HG03139 (cell line): Measurements from ENCODE around the gene POLR2E.
"Not testable (repeated sequence)": the region's sequence is repeated elsewhere in the genome, so short reads cannot be mapped to it uniquely, and the experiment has no call there.

Experiments
- ATAC-seq: cut with Tn5 transposase; IDR thresholded peaks from one replicate; pipeline ENCODE4 v1.9.1; 2021; ENCODE audit not compliant: unreplicated experiment

The POLR2E gene

DNA sequence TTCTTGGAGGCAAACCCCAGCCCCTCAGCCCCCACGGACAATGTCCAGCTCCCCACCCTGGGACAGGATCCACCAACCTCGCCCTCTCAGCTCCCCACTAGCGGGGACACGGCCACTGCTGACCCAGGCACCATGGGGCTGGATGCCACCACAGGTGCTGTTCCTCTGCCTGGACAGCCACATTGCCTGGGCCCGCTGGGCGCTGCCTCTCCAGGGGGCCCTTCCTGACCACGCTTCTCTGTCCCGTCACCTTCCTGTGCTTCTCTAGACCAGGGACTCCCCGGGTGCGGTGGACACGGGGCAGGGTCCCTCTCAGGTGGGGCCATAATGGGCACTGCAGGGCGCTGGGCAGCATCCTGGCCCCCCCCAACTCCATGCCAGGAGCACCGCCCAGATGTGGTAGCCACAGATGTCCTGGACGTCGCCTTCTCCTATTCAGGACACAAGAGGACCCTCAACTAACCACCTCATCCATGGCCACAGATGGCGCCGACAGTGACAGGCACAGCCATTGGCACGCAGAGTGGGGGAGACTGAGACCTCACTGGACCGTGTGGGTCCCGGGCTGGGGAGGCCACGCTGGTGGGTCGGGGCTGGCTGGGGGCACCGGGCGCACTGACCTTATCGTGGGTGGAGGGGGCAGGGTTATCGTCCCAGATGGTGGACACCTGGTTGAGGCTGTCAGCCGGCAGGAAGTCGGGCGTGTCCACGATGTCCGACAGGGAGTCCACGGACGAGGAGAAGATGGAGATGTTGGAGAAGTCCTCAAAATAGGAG is 32.0 kb upstream of the POLR2E start:
- ATAC-seq = no peak

DNA sequence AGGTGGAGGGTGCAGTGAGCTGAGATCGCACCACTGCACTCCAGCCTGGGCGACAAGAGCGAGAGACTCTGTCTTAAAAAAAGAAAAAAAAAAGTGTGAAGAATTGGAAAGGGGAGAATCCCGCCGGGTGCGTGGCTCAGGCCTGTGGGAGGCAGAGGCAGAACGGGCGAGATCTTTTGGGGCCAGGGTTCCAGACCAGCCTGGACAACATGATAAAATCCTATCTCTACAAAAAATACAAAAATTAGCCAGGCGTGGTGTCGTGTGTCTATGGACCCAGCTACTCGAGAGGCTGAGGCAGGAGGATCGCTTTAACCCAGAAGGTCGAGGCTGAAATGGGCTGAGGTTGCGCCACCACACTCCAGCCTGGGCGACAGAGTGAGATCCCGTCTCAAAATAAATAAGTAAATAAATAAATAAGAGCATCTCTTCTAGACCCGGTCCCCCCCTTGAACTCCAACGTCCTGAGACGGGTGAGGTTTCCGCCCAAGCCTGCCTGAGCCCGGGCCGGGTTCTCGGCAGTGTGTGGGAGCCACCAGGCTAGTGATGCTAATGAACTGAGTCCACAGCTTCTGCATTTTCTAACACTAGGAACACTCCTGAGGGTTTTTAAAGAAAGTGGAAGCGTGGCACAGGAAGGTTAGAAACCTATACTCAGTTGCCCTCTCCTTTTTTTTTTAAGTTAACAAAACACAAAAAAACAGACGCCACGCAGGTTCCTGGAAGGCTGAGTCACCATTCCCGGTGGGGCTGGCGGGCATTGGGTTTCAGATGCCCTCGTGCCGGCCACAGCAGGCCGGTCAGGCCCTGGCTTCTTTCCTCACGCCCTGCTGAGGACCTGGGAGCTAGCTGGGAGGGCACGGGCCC is 30.7 kb upstream of the POLR2E start:
- ATAC-seq = no peak

DNA sequence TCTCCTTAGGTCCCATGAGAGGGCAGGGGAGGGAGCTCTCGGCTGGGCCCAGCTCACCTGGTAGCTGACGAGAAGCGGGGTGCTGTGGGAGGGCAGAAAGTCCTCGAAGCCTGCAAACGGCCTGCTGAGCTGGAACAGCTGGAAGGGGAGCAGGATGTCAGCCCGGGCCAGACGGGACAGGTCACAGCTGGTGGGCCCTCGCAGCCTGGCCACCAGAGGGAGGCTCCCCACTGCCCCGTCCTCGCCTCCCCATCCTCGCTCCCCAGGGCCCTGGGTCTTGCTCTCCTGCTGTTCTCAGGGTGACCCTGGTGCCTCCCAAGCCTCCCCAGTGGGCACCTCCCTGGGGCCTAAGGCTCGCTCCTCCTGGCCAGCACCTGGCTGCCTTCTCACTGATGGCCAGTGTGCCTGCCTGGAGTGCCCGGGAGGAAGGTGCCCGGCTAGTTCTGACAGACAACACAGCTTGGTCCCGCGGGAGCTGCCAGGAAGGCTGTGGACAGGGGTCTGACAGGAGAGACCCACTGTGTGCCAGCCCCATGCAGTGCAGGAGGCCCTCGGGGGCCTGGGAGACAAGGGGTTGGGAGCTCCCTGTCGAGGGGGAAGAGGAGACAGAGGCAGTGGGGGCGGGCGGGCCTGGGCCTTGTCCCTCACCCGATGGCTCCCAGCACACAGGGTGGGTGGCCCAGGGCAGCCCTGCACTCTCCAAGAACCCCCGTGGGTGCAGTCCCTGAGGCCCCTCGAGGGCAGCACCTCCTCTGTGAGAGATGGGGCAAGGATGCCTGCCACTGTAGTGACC is 28.9 kb upstream of the POLR2E start:
- ATAC-seq = no peak

DNA sequence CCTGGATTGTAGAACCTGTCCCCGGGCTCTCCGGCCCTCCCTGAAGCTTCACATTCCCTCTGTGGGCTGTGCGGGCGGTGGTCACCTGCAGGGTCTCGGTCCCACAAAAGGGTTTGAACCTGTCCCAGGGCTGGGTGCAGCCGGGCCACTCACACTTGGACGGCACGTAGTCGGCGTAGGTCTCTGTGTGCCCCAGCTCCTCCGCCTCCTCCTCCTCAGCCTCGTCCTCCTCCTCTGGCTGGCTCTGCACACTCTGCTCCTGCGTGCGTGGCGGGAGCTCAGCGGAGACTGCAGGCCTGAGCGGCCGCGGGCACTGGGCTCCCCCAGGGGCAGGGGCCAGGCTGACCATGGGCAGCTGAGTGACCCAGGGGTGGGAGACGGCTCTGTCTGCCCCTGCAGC is 28.2 kb upstream of the POLR2E start:
- ATAC-seq = no peak

DNA sequence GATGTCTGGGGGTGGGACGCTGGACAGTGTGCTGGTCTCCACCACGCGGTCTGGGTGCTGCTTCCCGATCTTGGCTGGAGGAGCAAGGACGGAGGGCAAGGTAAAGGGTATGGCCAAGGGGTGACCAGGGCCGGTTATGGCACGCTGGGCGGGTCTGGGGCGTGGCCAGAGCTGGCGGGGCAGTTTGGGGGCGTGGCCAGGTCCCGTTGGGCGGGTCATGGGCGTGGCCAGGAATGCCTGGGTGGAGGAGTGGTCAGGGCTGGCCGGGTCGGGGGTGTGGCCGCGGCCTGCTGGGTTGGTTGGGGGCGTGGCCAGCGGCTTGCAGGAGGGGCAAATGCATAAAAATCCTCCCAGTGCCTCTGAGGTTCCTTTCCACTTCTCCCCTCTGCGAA is 27.8 kb upstream of the POLR2E start:
- no peak for ATAC-seq

DNA sequence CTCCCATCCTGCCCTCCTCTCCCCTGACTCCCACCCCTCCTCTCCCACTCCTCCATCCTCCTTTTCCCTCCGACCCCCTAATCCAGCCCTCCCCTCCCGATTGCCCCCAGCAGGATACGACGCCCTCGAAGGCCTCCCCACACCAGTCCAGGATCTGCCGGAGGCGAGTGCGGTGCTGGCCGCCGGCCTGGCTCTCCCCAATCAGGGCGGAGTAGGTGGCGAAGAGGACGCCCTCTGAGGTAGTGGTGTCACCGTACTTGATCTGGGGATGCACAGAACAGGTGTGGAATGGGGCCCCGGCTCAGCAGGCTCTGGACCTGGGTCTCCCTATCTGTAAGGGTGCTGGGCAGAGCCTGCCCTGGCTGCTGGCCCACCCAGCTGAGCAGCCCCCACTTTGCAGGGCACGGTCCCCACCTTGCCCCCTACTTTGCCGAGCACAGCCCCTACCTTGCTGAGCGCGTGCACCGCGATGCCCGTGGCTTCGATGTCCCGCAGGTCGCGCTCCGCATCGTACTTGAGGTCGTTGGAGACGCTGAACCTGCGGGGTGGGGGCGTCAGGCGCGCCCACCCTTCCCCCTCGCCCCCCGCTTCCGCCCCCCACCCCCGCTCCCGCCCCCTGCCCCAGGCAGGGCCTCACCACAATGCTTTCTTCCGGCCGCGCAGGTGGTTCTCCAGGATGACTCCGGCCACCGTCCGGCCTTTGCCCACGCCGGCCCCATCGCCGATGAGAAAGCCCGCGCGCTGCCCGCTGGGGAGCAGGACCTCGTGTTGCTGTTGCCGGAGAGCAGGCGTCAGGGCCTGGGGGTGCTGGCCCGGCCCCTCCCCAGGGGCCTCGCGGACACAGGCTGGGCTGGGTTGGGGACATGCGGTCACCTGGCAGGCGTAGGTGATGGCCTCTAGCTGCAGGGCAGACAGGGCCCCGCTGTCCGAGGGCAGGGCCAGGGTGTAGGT is 27.1 kb upstream of the POLR2E start:
- ATAC-seq = no peak

DNA sequence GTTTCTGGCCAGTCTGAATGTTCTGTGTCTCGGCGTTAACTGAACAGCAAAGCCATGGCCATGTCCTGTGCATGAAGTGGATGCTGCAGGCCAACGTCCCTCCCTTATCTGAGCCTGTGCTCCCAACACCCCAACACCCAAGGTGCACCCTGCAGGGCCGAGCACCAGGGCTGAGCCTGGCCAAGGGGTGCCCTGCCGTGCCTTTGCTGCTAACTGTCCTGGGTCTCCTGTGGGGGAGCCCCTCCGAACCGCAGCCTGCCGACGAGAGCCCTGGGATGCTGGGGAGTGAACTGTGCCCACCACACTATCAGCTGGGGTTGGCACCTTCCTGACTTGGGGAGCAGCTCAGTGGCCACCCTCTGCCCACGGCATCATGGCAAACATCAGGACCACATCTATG is 26.2 kb upstream of the POLR2E start:
- ATAC-seq = no peak

DNA sequence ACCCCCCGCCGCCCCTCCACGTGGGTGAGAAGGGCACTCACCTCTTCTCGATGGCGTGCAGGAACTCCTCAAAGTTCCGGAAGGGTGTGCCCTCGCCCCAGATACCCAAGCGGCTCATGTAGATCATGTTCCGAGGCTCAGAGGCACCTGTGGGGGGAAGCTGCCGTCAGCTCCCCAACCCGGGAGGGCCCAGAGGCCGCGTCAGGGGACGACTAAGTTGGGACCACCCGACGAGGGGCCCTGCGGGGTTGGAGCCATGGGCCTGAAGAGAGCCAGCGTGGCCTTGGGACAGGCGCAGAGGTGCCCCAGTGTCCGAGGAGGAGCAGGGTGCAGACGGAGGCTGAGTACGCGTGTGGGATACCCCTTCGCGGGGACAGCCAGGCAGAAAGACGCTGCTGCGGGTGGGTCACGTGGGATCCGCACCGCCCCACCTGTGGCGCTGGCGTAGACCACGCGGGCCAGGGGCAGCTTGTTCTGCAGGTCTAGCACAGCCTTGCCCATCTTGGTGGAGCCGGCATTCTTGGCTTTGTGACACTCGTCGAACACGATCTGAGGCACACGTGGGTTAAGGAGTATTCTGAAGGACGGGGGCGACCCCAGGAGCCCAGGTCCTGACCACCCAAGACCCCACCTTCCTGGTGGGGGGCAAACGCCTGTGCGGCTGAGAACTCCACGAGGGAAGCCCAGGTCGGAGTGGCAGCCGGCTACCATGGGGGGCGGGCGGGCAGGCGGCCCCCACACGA is 24.5 kb upstream of the POLR2E start:
- no peak for ATAC-seq

DNA sequence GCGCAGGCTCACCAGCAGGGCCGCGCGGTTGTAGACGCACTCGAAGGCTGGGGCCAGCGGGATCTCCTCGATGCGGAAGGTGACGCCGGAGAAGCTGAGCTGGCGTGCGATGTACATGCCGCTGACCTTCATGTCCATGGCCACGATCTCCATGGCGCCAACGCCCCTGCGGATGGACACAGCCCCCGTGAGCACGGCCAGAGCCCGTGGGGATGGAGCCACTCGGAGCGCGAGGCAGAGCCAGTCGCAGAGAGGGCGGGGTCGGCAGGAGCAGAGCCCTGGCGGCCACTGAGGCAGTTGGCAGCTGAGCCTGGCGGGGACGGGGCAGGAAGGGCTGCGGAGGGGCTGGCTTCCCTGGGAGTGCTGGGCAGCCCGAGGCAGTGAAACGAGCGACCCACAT is 23.8 kb upstream of the POLR2E start:
- ATAC-seq = no peak

DNA sequence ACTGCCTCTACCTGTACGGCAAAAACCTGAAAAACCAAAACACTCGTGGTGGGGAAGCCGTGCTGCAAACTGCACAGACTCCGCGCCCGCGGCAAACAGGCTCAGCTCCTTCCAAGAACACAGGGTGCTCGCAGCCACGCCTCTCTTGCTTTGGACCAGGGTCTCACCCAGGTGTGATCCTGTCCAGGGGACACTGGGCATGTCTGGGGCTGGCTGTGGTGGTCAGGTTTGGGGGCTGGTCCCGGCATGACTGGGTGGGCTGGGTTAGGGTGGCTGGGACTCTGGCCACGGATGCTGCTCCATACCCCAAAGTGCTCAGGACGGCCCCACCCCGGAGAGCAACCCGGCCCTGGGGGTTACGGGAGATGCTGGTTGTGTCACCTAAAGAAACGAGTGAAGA is 22.5 kb upstream of the POLR2E start:
- ATAC-seq = no peak

DNA sequence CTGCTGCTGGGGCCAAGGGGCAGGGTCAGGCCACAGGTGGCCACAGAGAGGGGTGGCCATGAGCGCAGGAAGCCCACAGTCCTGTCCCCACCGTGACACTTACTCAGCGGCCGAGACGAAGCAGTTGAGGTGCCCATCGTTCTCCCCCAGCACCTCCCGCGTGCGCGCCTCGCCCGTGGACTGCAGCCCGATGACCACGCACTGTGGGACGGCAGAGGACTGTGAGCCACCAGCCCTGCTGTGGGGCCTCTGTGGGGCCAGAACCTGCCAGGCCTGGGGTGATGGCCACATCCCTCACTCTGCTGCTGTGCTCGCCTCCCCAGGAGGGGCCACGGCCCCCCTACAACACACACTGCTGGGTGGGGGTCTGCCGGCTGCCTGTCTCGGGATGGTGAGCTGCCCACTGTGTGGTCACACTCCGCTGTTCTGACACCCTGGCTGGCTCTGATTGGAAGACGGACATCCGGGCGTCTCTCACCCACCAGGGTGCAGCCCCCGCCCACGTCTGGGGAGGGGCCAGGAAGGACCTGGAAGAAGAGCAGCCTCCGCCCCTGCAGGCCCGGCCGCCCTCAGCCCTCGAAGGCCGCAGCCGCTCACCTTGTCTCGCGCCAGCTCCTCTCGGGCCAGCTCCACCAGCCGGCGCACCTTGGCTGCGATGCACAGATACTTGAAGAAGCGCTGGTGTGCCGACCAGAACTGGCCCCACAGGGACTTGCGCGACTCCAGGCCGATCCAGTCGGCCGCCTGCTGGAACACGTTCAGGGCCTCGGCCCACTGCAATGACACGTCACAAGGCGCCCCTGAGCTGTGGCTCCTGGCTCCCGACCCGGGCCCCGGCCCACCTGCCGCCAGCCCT is 21.8 kb upstream of the POLR2E start:
- no peak for ATAC-seq

DNA sequence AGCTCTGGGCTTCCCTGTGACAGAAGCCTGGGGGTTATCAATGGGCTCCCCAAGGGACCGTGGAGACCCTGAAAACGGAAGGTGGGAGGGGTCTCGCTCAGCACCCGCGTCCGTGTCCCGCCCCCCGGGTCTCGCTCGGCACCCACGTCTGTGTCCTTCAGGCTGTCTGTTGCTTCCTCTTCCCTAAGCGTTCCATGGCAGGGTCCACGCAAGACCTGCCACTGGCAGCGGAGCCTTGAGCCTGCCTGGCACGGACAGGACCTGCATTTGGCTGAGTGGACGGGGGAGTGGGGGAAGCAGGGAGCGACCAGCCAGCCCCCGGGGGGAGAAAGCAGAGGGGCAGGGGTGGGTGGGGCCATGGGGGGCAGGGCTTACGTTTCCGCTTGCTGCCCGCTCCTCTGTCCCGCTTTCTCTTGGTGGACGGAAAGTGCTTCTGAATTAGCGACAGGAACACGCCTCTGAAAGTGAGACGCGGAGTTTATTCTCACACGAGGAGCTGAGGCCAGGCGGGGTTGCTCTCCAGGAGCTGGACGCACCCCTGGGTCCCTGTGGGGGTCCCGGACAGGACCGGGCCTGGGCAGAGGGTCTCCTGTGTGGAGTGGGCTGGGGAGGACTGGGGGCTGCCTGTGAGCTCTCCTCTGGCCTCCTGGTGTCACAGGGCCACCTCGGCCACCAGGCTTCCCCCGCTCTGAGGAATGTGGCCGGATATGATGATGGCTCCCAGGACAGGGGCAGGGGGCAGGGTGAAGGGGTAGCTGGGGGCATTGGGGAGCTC is 20.7 kb upstream of the POLR2E start:
- no peak for ATAC-seq

DNA sequence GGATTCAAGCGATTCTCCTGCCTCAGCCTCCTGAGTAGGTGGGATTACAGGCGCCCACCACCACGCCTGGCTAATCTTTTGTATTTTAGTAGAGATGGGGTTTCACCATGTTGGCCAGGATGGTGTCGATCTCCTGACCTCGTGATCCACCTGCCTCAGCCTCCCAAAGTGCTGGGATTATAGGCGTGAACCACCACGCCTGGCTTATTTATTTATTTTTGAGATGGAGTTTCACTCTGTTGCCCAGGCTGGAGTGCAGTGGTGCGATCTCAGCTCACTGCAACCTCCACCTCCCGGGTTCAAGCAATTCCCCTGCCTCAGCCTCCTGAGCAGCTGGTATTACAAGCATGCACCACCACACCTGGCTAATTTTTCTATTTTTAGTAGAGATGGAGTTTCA is 19.6 kb upstream of the POLR2E start:
- ATAC-seq = not testable (repeated sequence)

DNA sequence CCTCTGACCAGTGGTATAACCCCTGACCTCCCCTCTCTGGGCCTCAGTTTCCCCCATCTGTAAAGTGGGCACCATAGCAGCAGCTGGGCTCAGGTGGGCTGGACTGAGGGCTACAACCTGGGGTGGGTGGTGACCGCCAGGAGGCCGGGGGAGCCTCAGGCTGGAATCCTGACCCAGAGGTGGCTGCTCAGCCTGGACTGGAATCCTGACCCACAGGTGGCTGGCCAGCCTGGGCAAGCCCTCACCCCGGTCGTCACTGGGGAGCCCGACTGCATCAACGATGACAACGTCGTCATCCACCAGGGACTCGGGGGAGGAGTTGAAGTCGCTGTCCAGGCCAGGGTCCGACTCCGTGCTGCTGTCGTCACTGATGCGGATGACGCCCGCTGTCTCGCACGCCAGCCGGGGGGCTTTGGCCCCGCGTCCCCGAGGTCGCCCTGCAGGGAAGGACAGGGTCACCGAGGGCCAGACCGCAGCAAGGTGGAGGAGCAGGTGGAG is 18.9 kb upstream of the POLR2E start:
- no peak for ATAC-seq

DNA sequence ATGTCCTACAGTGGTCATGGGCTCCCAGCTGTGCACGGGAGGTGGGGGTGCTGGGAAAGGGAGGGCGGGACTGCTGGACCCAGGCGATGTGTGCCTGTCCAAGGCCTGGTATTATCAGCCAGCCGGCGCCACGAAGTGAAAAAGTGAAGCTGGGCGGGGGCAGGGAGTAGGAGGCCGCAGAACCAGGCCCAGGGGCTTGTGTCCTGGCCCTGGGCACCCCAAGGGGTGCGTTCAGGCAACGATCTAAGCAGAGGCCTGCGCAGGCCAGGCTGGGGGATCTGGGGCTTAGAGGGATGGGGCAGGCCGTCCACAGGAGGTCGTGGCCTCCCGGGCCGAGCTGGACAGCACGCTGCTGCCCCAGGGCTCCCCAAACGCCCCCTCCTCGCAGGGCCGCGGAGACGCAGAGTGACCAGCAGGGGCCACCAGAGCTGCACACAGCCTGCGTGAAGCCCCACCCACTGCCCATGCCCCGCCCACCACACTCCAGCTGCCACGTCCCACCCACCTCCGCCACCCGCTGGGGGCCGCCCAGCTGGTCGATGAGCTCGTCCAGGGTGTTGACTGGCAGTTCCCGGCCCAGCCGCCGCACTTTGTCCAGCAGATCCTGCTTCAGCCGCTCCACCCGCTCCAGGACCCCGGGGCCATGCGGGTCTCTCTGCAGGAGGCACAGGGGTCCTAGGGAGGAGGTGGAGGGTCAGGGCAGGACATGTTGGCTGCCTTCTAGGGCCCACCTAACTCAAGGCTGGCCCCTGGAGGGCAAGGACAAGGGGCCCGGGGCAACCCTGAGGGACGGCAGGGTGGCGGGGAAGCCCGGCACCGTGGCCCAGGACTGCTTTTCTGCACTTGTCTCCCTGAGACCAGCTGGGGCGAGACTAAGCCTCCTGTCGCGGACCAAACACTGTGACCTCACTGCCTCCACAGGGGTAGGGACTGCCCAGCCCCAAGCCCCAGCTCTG is 18.1 kb upstream of the POLR2E start:
- ATAC-seq = no peak

DNA sequence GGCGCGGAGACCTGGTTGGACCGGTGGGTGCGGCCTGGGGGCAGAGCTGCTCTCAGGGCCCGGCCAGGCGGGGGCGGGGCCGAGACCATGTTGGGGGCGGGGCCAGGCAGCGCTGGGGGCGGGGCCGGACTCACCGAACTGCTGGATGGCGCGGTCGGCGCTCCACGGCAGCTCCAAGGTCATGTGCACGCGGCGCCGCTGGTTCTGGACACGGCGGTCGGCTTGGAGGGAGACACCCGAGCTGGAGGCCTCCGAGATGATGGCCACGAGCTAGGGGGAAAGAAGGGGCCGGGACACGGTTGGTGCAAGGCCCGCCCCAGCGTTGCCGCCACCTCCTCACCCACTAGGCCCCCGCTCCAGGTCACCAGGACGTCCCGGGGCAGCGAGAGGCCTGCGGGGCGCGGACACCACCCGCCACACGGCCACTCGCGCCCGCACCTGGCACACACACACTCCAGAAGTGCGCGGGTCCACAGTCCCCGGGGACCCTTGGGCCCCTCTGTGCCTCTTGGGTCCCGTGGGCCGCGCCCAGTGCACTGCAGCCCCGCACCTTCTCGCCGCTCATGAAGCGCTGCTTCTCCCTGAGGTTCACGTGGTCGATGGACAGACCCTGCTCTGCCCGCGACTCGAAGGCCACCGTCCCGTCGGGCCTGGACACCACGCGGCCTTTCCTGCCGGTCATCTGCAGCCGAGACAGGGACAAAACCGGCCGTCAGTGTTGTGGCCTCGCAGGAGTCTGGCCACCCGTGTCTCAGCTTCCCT is 17.3 kb upstream of the POLR2E start:
- ATAC-seq = no peak
